Sciatic nerve (tissue), 2 donors: ENCODE data around the gene DRICH1. TPM values are rescaled to one million over a fixed set of nuclear protein-coding genes. Genes with fewer than 3 reads are reported as not detected.
A peak's percentile ranks its signal among the peaks of the same experiment; 100 is the strongest.
"Not testable (repeated sequence)": the region's sequence is repeated elsewhere in the genome, so short reads cannot be mapped to it uniquely, and the experiment has no call there.

ENCODE experiments used
- ATAC-seq: fragments of 200-7000 bp; cut with Tn5 transposase; one replicate; pipeline ENCODE4 v1.9.1; 2020; ENCODE audit warnings: mild to moderate bottlenecking, moderate library complexity
- DNase-seq: peaks from one replicate; pipeline ENCODE4 v3.0.0-alpha.2; 2020; ENCODE audit warnings: low spot score
- intact Hi-C: fragments of 100-400 bp; cut with DNase I; formaldehyde crosslinking; loops from one replicate; pipeline ENCODE4 v1.14.2; 2022
- total RNA-seq: library from RNA; stranded (reverse); fragmentation: NEBNext Ultra II Directional; extraction: Animal tissue kit (Norgen Biotek cat#: 25700); gene quantifications from one replicate; pipeline ENCODE4 v1.2.1, GENCODE V29; 2021
- donor health status: DM: no; HTN: no; CAD: no.
- donor health status: DM: no; HTN: no; CAD: no.

DRICH1 gene
- total RNA-seq, 1 donor from 2014 or later = 1.3 TPM

DNA sequence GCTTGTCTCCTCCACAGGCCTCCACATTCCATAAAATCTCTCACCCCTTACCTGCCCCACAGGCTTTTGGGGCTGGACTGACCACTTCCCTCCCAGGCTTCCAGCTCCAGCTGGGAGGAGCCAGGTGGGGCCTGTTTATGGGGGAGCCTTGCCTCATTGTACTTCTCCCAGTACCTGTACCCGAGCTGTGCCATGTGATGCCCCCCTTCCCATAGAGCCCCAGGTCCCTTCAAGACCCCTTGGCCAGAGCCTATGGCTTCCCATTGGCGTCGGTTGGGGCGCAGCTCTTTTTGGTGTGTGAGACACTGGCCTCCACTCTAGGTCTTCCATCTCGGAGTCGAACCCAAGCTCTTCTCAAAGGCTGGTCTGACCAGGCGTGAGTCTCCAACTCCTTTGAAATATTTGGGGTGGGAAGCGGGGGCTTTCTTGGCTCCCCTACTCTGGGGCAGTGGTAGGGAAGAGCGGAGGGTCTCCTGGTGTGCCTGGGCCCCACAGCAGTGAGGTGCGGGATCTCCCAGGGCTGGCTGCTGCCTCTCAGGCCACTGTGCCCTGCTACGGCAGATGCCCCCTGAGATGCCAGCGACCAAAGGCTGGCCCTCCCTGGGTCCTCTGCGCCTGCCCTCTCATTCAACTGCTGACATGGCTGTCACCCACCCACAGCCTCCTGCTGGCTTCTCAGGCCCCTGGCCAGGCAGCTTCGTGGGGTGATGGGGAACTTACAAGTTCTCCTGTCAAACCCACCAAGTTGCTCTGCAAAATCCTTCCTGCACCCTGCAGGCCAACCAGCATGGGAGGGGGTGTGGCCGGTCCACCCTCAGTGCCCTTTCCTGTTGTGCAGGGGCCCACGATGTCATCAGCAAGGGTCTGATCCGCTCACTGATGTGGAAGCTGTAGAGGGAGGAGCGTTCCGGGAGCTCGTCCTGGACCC, 25.7 kb downstream of the DRICH1 start:
- DNase-seq = peak; percentile 44
- intact Hi-C loops = no loop called here
- no peak for ATAC-seq

DNA sequence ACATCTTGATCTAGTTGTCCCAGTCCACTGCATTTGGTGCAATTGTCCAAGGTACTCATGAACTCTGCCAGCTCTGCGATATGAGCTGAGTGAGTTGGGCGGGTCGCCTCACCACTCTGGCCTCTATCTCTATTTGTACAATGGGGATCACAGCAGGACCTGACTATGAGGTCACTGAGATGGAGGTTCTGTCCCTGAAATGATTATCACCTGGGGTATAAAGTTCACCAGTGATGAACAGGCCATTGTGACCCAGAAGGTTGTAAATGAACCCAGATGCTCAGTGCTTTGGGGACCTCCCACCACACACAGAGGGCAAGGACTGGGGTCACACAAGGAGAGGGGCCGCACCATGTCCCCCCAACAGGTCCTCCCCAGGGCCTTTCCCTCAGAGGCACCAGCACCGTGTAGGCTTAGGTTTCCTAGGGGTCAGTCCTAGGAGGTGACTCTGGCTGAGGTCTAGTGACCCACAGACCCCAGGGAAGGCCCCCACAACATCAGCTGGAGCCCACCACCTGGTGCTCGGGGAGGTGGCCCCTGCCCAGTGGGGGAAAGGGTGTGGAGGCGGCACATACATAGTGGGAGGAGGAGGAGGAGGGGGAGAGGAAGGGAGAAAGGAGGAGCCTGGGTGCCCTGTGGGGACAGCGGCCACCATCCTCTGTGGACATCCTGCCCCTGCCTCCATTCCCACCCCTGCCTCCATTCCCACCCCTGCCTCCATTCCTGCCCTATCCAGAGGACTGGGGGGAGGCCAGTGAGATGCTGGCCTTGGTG, 27.0 kb downstream of the DRICH1 start:
- intact Hi-C loops = no loop called here
- ATAC-seq = no peak
- peak; percentile 41 for DNase-seq

GRCh38 chr22:23603266-23603665, 28.9 kb downstream of the DRICH1 start:
- no peak for ATAC-seq
- DNase-seq = peak; percentile 41
- intact Hi-C loops = no loop called here

GRCh38 chr22:23598805-23599518, 33.2 kb downstream of the DRICH1 start:
- no peak for ATAC-seq
- intact Hi-C loops = no loop called here

GRCh38 chr22:23597576-23598268, 34.4 kb downstream of the DRICH1 start:
- intact Hi-C loops, ATAC-seq, DNase-seq: not testable (repeated sequence)

More at GRCh38 chr22:23598805-23599518, 33.2 kb downstream of the DRICH1 start:
- DNase-seq = peak; percentile 25

- DNase-seq, ATAC-seq, intact Hi-C loops: not testable (repeated sequence)
These were observed 36.2 kb downstream of the DRICH1 start for GRCh38 chr22:23595904-23596303.

DNA sequence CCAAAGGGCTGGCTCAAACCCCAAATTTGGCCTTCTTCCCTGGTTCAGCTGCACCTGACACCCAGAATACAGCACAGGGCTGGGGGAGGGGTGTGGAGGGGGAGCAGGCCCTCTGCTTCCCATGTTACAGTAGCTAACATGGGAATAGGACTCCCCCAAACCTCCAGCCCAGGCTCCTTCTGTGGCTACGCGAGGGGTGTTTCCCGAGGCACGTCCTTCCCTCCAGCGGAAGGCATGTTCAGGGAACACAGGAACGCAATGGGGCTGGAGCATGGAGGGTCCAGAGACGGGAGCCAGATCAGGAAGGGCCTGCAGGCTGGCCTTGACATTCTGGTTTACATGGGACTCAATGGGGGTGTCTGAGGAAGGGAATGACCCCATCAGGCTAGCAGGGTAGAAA, 40.3 kb downstream of the DRICH1 start:
- no peak for ATAC-seq
- intact Hi-C loops = no loop called here
- no peak for DNase-seq

DNA sequence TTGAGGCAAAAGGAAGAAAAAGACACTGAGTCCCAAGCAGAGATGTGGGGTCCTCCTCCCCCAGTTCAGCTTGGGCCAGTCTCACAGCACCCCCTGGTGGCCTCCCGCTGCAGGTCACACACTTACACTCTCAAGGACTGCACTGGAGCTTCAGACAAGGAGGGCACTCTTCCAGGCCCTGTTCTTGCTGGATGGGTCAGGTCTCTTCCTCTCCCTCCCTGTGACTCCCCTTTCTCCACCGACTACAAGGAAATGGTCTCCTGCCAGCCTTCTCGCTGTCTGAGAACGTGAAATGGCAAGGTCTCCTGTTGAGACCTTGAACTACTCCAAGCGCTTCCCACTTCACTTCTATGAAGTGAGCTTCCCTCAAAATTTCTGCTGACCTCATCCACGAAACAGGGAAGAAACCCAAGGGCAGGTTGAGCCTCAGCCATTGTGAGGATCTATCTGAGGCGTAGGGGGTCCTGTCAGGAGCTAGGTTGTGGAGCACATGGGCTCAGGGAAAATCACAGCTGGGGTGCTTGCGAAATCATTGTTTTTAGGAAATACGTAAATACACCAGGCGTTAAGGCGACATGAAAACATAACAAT, 40.8 kb downstream of the DRICH1 start:
- ATAC-seq = peak; percentile 66
- peak; percentile 77 for DNase-seq
- intact Hi-C loops = no loop called here

DNA sequence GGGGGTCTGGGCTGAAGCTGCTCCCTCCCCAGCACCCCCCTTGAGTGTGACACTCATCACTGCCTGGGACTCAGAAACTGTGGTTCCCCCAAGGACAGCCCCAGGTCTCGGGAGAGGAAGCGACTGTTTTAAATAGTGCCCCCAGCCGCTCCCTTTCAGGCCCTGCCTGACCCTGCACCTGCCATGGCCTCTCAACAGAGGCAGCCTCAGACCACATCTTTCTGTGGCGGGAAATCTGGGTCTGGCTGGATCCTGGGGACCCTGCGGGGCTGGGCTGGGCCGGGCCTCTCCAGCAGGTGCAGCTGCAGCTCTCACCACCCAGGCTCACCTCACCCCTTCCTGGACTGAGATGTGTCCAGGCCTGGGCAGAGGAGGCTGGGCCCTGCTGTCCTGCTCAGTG, 48.3 kb downstream of the DRICH1 start:
- DNase-seq = no peak
- ATAC-seq = no peak
- intact Hi-C loops = no loop called here

DNA sequence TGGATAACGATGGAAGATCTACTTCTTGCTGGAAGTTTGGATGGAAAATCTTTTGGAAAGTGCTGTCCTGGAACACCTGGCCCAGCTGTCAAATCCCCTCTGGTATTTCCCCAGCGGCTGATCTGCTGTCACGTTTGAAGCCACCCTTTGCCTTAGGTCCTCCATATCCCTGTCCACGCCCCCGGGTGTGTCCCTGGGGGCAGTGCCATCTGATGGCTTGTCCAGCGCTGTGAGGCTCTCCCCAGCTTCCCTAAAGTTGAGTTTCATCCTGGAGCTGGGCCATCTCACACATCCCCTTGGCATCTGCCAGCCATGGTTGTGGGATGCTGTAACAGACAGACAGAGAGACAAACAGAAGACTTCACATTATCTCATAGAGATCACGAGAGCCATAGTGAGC, 49.0 kb downstream of the DRICH1 start:
- DNase-seq = no peak
- intact Hi-C loops = no loop called here

DNA sequence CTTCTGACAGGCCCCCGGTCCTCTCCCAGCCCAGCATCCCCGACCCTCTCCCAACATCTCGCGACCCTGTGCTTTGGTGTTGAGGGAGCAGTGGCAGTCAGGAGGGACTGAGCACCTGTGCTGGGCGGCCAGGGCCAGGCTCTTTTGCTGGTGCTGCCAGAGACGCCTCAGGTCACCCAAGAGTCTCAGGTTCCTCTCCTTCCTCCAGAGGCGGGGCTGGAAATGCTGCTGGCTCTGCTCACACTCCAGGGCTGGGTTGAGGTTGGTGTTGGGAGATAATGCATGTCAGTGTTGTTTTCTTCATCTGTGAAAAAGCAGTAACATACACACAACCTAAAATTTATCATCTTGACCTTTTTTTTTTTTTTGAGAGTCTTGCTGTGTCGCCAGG, 50.9 kb downstream of the DRICH1 start:
- no peak for DNase-seq
- intact Hi-C loops = no loop called here
- ATAC-seq = no peak

More for the DNA sequence above, 49.0 kb downstream of the DRICH1 start:
- ATAC-seq = no peak

DNA sequence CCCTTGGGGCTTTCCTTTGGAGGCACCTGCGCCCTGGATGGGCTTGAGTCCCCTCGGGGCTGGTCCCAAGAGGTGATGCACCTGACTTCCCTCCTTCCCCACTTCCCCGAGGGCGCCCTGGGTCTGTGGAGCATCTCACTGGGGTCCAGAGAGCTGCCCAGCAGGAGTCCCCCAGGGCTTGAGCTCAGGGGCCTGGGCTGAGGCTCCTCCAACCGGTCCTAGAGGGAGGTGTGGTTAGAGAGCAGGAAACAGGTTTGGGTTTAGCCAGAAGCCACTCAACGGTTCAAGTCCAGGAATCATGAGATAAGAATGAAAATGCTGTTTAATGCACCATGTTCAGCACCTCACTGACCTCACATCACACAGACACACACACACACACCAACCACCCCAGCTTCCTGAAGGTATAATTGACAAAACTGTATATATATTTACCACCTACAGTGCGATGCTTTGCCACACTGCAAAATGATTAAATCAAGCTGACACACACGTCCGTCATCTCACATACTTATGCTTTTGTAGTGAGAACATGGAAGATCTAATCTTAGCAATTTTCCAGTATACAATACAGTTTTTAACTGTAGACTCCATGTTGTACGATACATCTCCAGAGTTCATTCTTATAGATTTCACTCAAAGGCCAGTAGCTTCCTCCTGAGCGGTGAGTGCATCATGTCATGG, 51.4 kb downstream of the DRICH1 start:
- ATAC-seq (no peak), DNase-seq (no peak)
- intact Hi-C loops = no loop called here

GRCh38 chr22:23579870-23580575, 52.1 kb downstream of the DRICH1 start, which contains the start of gene IGLL1:
TSS of gene IGLL1 (minus strand) at chr22:23580290. CDS start at chr22:23580190, 100 bp downstream.
- ATAC-seq (no peak), DNase-seq (no peak)
- intact Hi-C loops = no loop called here

DNA sequence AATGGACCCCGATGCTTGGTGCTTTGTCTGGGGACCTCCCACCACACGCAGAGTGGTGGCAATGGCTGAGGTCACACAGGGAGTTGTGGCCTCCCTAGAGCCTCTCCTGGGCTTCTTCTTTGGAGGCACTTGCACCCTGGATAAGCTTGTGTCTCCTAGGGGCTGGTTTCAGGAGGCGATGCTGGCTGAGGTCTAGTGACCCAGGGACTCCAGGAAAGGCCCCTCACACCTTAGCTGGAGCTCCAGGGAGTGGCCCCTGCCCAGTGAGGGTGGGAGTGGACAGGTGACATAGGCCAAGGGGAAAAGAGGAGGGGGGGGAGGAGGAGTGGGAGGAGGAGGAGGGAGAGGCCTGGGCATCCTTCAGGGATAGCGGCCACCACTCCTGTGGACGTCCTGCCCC, 52.8 kb downstream of the DRICH1 start:
- ATAC-seq = no peak
- no peak for DNase-seq
- intact Hi-C loops = no loop called here

DNA sequence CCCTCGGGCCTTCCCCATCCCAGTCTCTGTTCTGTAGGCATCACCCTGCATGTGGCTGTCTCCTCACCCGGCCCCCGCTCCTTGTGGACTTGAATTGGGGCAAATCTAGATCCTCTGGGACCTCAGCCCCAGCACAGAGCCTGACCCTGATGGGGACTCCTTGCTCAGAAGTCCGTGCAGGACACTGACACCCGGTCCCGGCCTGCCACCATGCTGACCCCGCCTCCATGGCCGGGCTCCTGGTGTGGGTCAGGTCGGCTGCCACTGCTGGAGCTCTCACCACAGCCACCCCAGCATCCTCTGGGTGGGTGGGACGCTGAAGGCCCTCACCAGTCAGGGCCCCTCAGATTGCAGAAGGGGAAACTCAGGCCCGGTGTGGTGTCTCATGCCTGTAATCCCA, 53.8 kb downstream of the DRICH1 start:
- intact Hi-C loops = no loop called here
- ATAC-seq (no peak), DNase-seq (no peak)

- no peak for DNase-seq
- intact Hi-C loops = no loop called here
- ATAC-seq = no peak
These were observed 55.4 kb downstream of the DRICH1 start for GRCh38 chr22:23576681-23577080.

GRCh38 chr22:23575601-23576000, 56.5 kb downstream of the DRICH1 start:
- intact Hi-C loops = no loop called here
- no peak for ATAC-seq
- DNase-seq = no peak
